ENCODE results near the gene TET1. TPM values are rescaled to one million over a fixed set of nuclear protein-coding genes. Genes with fewer than 3 reads are reported as not detected.
"Not testable (repeated sequence)": the region's sequence is repeated elsewhere in the genome, so short reads cannot be mapped to it uniquely, and the experiment has no call there.

TET1 gene
- total RNA-seq, 2 experiments from 2014 or later = 3.3 to 3.4 TPM

- Histone ChIP-seq H3K9me2 (ENCODE audit: insufficient read depth, low read length) (no peaks in the 10 kb centered on the region), H3K79me2 (ENCODE audit: insufficient read depth, low read depth, low read length) (no peaks in the 10 kb centered on the region), H3K4me3 (ENCODE audit: low read depth, low read length, poor library complexity, severe bottlenecking) (no peak overlapping the region), H3K27ac (ENCODE audit: low read depth, low read length, poor library complexity, severe bottlenecking) (no peak overlapping the region), H2AFZ (ENCODE audit: low read length) (no peak overlapping the region), H3K36me3 (ENCODE audit: insufficient read depth, low read length) (peaks cover 8% of the 10 kb centered on the region; the same call in 1 of the 2 replicates), H3K4me1 (ENCODE audit: insufficient read depth, low read length, poor library complexity, severe bottlenecking) (no peaks in the 10 kb centered on the region), H4K20me1 (ENCODE audit: insufficient read depth, low read length) (no peaks in the 10 kb centered on the region), H3K4me2 (ENCODE audit: low read length) (no peak overlapping the region), H3K9me3 (ENCODE audit: low read length) (no peaks in the 10 kb centered on the region)
- ChIA-PET CTCF (ENCODE audit: unreplicated experiment) (no interaction called here), POLR2A (no interaction called here)
- BruUV-seq (replicated peaks) = TSS peak; percentile 28
- intact Hi-C loops (cut with micrococcal nuclease; ENCODE audit: unreplicated experiment) = no loop called here
- TF ChIP-seq CTCF (conservative IDR thresholded peaks at IDR 0.05; ENCODE audit: low read length) = no peak
- no peak for TF ChIP-seq EZH2phosphoT487 (IDR thresholded peaks at IDR 0.05; ENCODE audit: borderline replicate concordance, low read depth, low read length)
- DNase-seq (ENCODE audit: low spot score) = no peak
Observed at GRCh38 chr10:68517188-68517587, 42.9 kb upstream of the TET1 start.

GRCh38 chr10:68518609-68519008 is 41.5 kb upstream of the TET1 start:
- intact Hi-C loops (cut with micrococcal nuclease; ENCODE audit: unreplicated experiment); H4K20me1 ChIP-seq (ENCODE audit: insufficient read depth, low read length); H3K36me3 ChIP-seq (ENCODE audit: insufficient read depth, low read length); DNase-seq (ENCODE audit: low spot score); H3K9me2 ChIP-seq (ENCODE audit: insufficient read depth, low read length); H3K9me3 ChIP-seq (ENCODE audit: low read length); H3K27ac ChIP-seq (ENCODE audit: low read depth, low read length, poor library complexity, severe bottlenecking); H3K79me2 ChIP-seq (ENCODE audit: insufficient read depth, low read depth, low read length); CTCF ChIA-PET (ENCODE audit: unreplicated experiment); BruUV-seq (replicated peaks); H3K4me1 ChIP-seq (ENCODE audit: insufficient read depth, low read length, poor library complexity, severe bottlenecking); H3K4me2 ChIP-seq (ENCODE audit: low read length); H2AFZ ChIP-seq (ENCODE audit: low read length); H3K4me3 ChIP-seq (ENCODE audit: low read depth, low read length, poor library complexity, severe bottlenecking): not testable (repeated sequence)
- POLR2A ChIA-PET = interaction anchor here (0.6 kb wide), 1 partner anchor 215 kb away, joined by 3 read pairs; no protein-coding TSS in a partner anchor

- POLR2A ChIA-PET = not testable (repeated sequence)
Observed at GRCh38 chr10:68525490-68526038, 34.6 kb upstream of the TET1 start.

More at GRCh38 chr10:68525490-68526038, 34.6 kb upstream of the TET1 start:
- H3K4me1 ChIP-seq (ENCODE audit: insufficient read depth, low read length, poor library complexity, severe bottlenecking); H4K20me1 ChIP-seq (ENCODE audit: insufficient read depth, low read length); DNase-seq (ENCODE audit: low spot score); H3K9me2 ChIP-seq (ENCODE audit: insufficient read depth, low read length); BruUV-seq (replicated peaks); H2AFZ ChIP-seq (ENCODE audit: low read length); H3K9me3 ChIP-seq (ENCODE audit: low read length); CTCF ChIA-PET (ENCODE audit: unreplicated experiment); H3K79me2 ChIP-seq (ENCODE audit: insufficient read depth, low read depth, low read length); H3K4me3 ChIP-seq (ENCODE audit: low read depth, low read length, poor library complexity, severe bottlenecking); H3K36me3 ChIP-seq (ENCODE audit: insufficient read depth, low read length); H3K27ac ChIP-seq (ENCODE audit: low read depth, low read length, poor library complexity, severe bottlenecking); H3K4me2 ChIP-seq (ENCODE audit: low read length): not testable (repeated sequence)
- intact Hi-C loops (cut with micrococcal nuclease; ENCODE audit: unreplicated experiment) = loop anchor here (2.0 to 5.0 kb wide), 4 partner anchors 55 to 451 kb away; partner anchors contain the start of genes DDX50, DNA2, HERC4 and STOX1
